GM12801 (cell line): ENCODE measurements around the gene STARD10.

Experiments
- TF ChIP-seq, protein P1 (sequence below): IDR thresholded peaks from one replicate; pipeline ENCODE4 v1.5.1; 2011; ENCODE audit warnings: control low read depth; ENCODE audit not compliant: insufficient read length; ENCODE audit errors: extremely low read depth

Gene STARD10

GRCh38 chr11:72724851-72725723 lies 68.8 kb downstream of the STARD10 start:
- TF ChIP-seq, protein P1, sequence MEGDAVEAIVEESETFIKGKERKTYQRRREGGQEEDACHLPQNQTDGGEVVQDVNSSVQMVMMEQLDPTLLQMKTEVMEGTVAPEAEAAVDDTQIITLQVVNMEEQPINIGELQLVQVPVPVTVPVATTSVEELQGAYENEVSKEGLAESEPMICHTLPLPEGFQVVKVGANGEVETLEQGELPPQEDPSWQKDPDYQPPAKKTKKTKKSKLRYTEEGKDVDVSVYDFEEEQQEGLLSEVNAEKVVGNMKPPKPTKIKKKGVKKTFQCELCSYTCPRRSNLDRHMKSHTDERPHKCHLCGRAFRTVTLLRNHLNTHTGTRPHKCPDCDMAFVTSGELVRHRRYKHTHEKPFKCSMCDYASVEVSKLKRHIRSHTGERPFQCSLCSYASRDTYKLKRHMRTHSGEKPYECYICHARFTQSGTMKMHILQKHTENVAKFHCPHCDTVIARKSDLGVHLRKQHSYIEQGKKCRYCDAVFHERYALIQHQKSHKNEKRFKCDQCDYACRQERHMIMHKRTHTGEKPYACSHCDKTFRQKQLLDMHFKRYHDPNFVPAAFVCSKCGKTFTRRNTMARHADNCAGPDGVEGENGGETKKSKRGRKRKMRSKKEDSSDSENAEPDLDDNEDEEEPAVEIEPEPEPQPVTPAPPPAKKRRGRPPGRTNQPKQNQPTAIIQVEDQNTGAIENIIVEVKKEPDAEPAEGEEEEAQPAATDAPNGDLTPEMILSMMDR, result no peak

- TF ChIP-seq, protein P1, result no peak
These were observed 69.8 kb downstream of the STARD10 start for GRCh38 chr11:72724021-72724551.

- TF ChIP-seq, protein P1, result no peak
These were observed 70.3 kb downstream of the STARD10 start for GRCh38 chr11:72723508-72723907.

DNA sequence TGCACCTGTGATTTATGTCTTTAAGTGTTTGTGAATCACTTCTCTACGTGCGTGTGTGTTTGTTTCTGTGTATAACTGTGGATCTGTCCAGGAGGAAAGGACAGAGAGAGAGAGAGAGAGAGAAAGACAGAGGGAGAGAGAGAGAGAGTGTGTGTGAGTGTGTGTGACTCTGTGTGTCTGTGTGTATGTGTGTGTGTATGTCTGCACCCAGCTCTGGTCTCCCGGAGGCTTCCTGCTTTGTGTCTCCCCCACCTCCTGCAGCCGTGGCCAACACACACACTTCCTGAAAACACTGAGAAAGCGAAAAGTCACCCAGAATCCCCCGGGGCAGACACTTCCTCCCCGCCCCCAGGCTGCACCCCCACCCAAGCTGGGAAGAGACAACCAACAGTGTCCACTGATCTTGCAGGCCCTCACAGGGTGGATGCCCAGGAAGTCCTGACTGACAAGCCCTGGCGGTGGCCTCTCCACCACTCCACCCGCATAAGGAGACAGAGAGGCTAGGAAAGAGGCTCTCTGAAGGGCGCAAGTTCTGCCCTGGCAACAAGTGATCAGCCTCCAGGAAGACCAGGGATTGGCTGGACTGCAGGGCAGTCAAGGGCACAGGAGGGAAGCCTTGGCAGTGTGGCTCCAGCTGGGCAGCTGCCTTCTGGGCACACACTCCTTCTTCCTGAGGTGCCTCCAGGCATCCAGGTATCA lies 71.6 kb downstream of the STARD10 start:
- TF ChIP-seq, protein P1, result no peak

DNA sequence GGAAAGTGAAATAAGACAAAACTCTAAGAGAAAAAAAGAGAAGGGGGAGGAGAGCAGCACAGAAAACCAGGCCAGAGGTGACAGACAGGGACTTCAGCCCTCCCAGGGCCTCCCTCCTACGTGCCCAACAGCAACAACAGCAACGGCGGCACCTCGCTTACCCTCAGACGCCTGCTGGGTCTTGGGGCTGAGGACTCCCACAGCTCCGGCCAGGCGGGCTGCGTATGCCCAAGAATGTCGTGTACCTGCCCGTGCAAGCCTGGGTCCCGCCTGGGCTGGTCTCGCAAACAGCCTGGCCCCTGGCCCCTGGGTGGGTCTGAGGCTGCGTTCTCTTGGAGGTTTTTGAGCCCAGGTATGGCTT lies 72.2 kb downstream of the STARD10 start:
- TF ChIP-seq, protein P1, result no peak

DNA sequence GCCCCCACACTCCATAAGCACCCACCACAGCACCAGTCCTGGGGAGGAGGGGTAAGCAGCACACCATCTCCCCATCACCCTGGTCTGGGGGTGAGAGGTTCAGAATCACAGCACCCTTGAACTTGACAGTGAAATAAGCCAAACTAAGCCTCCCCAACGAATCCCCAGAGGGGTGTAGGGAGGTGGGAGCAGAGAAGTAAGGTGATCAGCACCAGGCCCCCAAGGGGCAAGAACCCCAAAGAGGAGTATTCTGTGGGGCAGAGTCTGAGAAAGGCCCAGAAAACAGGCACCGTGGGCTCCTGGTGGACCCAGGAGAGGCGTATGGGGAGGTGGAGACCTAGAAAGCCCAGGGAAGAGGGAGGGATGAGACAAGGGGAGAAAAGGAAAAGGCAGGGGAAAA lies 72.6 kb downstream of the STARD10 start:
- TF ChIP-seq, protein P1, result no peak

DNA sequence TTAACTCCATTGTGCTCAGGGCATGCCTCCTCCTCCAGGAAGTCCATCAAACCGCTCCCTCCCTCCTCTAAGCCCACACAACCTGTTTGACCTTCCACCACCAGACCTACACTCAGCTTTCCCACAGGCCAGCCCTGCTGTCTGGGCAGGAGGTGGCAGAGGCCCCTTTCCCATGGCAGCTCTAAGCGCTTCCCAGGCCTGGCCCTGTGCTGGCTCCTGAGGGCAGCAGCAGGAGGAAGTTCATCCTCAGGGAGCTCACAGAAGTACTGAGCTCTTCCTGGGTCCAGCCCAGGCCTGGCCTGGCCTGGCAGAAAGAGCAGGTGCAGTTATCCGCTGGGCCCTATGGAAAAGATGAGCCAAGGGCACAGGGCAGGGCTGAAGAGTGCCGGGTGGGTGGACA lies 73.1 kb downstream of the STARD10 start:
- TF ChIP-seq, protein P1, result no peak
